ENCODE data around the gene NAV3. TPM values are rescaled to one million over a fixed set of nuclear protein-coding genes. Genes with fewer than 3 reads are reported as not detected.

NAV3 gene
- total and polyA plus RNA-seq, 9 donors: 10.5 to 63.9 (median 31.5) TPM

DNA sequence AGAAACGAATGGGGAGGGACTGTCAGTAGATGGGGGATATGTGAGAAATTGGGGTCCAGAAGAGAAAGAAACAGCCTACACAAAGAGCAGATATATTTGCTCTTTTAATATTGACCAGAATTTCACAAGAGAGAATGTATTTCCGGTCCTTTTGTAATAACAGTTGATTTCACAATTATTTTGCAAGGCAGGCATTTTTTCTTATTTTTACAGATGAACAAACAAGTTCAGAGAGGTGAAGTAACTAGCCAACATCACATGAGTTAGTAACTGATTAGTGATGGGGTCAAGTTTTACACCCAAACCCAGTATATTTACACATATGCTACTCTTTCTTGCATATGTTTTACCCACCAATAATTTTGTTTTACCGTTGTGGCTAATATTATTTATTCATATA lies 188.2 kb downstream of the NAV3 start:
- 76 to 93% (median 84%) methylated on average over 3 of the region's 3 CpGs for WGBS, 3 donors
- TF ChIP-seq EP300 (IDR thresholded peaks at IDR 0.05) (no peak), POLR2A (IDR thresholded peaks at IDR 0.05) (no peak)
- TF ChIP-seq, protein P1, sequence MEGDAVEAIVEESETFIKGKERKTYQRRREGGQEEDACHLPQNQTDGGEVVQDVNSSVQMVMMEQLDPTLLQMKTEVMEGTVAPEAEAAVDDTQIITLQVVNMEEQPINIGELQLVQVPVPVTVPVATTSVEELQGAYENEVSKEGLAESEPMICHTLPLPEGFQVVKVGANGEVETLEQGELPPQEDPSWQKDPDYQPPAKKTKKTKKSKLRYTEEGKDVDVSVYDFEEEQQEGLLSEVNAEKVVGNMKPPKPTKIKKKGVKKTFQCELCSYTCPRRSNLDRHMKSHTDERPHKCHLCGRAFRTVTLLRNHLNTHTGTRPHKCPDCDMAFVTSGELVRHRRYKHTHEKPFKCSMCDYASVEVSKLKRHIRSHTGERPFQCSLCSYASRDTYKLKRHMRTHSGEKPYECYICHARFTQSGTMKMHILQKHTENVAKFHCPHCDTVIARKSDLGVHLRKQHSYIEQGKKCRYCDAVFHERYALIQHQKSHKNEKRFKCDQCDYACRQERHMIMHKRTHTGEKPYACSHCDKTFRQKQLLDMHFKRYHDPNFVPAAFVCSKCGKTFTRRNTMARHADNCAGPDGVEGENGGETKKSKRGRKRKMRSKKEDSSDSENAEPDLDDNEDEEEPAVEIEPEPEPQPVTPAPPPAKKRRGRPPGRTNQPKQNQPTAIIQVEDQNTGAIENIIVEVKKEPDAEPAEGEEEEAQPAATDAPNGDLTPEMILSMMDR (IDR thresholded peaks at IDR 0.05): no peak
- Histone ChIP-seq H3K9me3 (no peaks in the 10 kb centered on the region), H3K4me1 (ENCODE audit: insufficient read depth) (peaks cover 2% of the 10 kb centered on the region), H3K36me3 (no peaks in the 10 kb centered on the region), H3K27me3 (no peaks in the 10 kb centered on the region), H3K4me3 (no peak overlapping the region), H3K27ac (no peak overlapping the region)
- DNase-seq: no peak
- intact Hi-C loops (cut with DNase I): no loop called here

DNA sequence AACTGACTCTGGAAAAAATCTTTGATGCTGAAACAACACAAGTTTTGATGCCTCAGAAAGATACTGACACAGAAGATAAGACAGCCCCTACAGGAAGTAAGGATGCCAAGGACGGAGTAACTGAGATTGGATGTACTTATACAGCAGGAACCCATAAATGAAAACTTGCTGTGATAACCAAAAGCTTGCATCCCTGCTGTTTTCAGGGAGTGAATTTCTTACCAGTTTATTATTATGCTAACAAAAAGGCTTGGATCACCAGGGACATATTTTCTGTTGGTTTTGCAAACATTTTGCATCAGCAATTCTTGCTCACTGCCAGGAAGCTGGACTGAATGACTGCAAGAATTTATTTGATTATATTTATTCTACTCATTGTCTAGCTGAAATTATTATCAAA lies 197.7 kb downstream of the NAV3 start:
- no peaks in the 10 kb centered on the region for H3K4me1 ChIP-seq (ENCODE audit: insufficient read depth)
- no peak overlapping the region for H3K4me3 ChIP-seq
- intact Hi-C loops (cut with DNase I): no loop called here
- H3K27me3 ChIP-seq: no peaks in the 10 kb centered on the region
- no peak for DNase-seq
- no peaks in the 10 kb centered on the region for H3K36me3 ChIP-seq
- TF ChIP-seq EP300 (IDR thresholded peaks at IDR 0.05): no peak
- TF ChIP-seq, protein P1 (IDR thresholded peaks at IDR 0.05): no peak
- TF ChIP-seq POLR2A (IDR thresholded peaks at IDR 0.05): no peak
- H3K9me3 ChIP-seq: no peaks in the 10 kb centered on the region
- no peak overlapping the region for H3K27ac ChIP-seq
- 70 to 90% (median 87%) methylated on average over 1 of the region's 1 CpG for WGBS, 3 donors

DNA sequence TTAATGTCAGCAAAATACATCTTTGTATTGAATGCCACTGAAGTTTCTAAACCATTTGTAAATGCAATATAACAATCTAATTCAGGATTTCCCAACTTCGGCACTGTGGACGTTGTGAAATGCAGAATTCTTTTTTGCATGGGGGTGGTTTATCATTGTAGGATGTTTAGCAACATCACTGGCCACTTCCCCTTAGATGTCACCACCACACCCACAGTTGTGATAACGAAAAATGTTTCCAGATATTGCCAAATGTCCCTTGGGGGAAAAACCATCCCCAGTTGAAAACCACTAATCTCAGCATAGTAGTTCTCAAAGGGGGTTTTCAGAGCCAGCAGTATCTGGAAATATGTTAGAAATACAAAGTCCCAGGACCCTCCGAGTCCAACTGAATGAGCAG lies 203.3 kb downstream of the NAV3 start:
- intact Hi-C loops (cut with DNase I): no loop called here
- H3K9me3 ChIP-seq: no peaks in the 10 kb centered on the region
- no peaks in the 10 kb centered on the region for H3K27me3 ChIP-seq
- H3K4me3 ChIP-seq: no peak overlapping the region
- peak in 1 of 5 donors; percentile 57 for DNase-seq
- H3K36me3 ChIP-seq: no peaks in the 10 kb centered on the region
- 34 to 51% (median 43%) methylated on average over 4 of the region's 4 CpGs for WGBS, 3 donors
- H3K4me1 ChIP-seq (ENCODE audit: insufficient read depth): no peaks in the 10 kb centered on the region
- TF ChIP-seq POLR2A (IDR thresholded peaks at IDR 0.05): no peak
- TF ChIP-seq, protein P1 (IDR thresholded peaks at IDR 0.05): no peak
- no peak for TF ChIP-seq EP300 (IDR thresholded peaks at IDR 0.05)
- H3K27ac ChIP-seq: no peak overlapping the region

DNA sequence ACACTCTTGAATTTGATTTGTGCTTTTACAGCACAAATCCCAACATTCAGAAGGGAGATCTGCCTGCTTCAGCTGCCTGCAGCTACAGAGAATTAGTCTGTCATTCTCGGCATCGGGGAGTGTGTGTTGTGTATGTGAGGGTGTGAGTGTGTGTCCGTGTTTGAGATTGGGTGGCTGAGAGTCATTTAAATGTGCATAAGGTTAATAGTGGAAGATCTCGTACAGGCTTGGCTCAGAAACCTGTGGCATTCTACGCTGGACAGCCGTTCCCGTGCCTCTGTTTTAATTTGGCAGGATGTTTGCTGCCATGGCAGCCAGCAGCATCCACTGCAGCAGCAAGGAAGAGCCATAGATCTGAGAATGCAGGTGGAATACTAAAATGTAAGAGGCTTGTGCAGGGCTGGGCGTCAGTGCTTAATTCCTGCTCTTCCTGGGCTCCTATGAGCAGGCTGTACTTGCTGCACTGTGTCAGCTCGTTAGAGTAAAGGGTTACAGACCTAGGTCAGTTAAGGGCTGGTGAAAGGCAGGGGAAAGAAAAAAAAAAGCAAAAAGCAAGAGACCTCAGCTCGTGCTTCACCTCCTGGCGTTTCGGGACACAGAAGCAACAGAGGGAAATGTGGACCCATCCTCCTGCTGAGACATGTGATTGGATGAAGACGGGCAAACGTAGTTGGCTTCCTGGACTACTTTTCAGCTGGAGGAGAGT lies 205.4 kb downstream of the NAV3 start:
- Histone ChIP-seq H3K36me3 (no peaks in the 10 kb centered on the region), H3K27ac (no peak overlapping the region), H3K4me3 (no peak overlapping the region), H3K9me3 (no peaks in the 10 kb centered on the region), H3K4me1 (ENCODE audit: insufficient read depth) (no peaks in the 10 kb centered on the region), H3K27me3 (no peaks in the 10 kb centered on the region)
- intact Hi-C loops (cut with DNase I): no loop called here
- WGBS, 3 donors: 19 to 36% (median 23%) methylated on average over 14 of the region's 14 CpGs
- TF ChIP-seq EP300 (IDR thresholded peaks at IDR 0.05): no peak
- TF ChIP-seq POLR2A (IDR thresholded peaks at IDR 0.05): no peak
- TF ChIP-seq, protein P1 (IDR thresholded peaks at IDR 0.05): no peak
- DNase-seq: no peak
